Measurements from ENCODE around the gene LMF1. TPM values are rescaled to one million over a fixed set of nuclear protein-coding genes. Genes with fewer than 3 reads are reported as not detected.

The LMF1 gene
- total and polyA plus RNA-seq, 2 of the 8 experiments (the other 6 are each of a cell fraction or from before 2014, with no cell fraction given): 3.5 to 9.1 TPM

- no peak overlapping the region for H3K14ac ChIP-seq (ENCODE audit: insufficient read length)
- ChIA-PET CTCF (ENCODE audit: partially characterized antibody) (no interaction called here), POLR2A (ENCODE audit: partially characterized antibody) (no interaction called here)
- H3K23ac ChIP-seq (ENCODE audit: insufficient read length): no peak overlapping the region
- no peaks in the 10 kb centered on the region for H4K20me1 ChIP-seq (replicated peaks in 1 of 2; ENCODE audit: control insufficient read depth in 1 of 2, insufficient read depth in 2 of 2, low read length in 2 of 2)
- no peak overlapping the region for H3K4me2 ChIP-seq (ENCODE audit: insufficient read depth in 1 of 2, low read depth in 2 of 2, low read length in 2 of 2)
- no peak overlapping the region for H3K56ac ChIP-seq (replicated peaks; ENCODE audit: insufficient read length, low read depth, low read length)
- H2AFZ ChIP-seq (ENCODE audit: low read length): no peak overlapping the region
- H3K18ac ChIP-seq (ENCODE audit: extremely low read depth, low read length): no peak overlapping the region
- H2BK120ac ChIP-seq (replicated peaks; ENCODE audit: low read depth, low read length): no peak overlapping the region
- H2AK5ac ChIP-seq (ENCODE audit: low read depth, low read length): no peak overlapping the region
- no peak overlapping the region for H2BK12ac ChIP-seq (ENCODE audit: low read depth, low read length)
- no peak overlapping the region for H3K4me3 ChIP-seq (ENCODE audit: extremely low read depth in 1 of 4, insufficient read depth in 2 of 4, low read depth in 3 of 4, low read length in 4 of 4)
- 95% methylated on average over 12 of the region's 16 CpGs; no CpG with 5 or more reads in 1 of the 2 experiments for WGBS, 2 experiments (ENCODE audit: extremely low coverage in 1 of 2, insufficient coverage in 1 of 2, insufficient read length in 1 of 2, insufficient replicate concordance in 2 of 2, low coverage in 1 of 2, low lambda C conversion rate in 2 of 2, missing lambda C conversion rate in 1 of 2)
- H4K5ac ChIP-seq (ENCODE audit: insufficient read length, low read depth, low read length): no peak overlapping the region
- H3K27ac ChIP-seq (ENCODE audit: low read depth, low read length): no peak overlapping the region
- no peak overlapping the region for H2BK20ac ChIP-seq (ENCODE audit: low read length)
- H3K4ac ChIP-seq (replicated peaks; ENCODE audit: insufficient read length, low read depth, low read length): no peak overlapping the region
- no peaks in the 10 kb centered on the region for H3K9me3 ChIP-seq (ENCODE audit: insufficient read depth in 2 of 2, low read depth in 1 of 2, low read length in 1 of 2)
- H4K91ac ChIP-seq (replicated peaks; ENCODE audit: insufficient read length, low read length): no peak overlapping the region
- H2BK5ac ChIP-seq (ENCODE audit: low read depth, low read length): no peak overlapping the region
- H3K36me3 ChIP-seq (ENCODE audit: control insufficient read depth in 2 of 4, insufficient read depth in 4 of 4, low read length in 3 of 4): no peaks in the 10 kb centered on the region
- H3K79me1 ChIP-seq (ENCODE audit: low read depth, low read length): no peaks in the 10 kb centered on the region
- 0 out of 7 replicates have a peak, but pooled peaks cover 0 to 2% (median 0%) of the 10 kb centered on the region in 4 experiments for H3K4me1 ChIP-seq (replicated peaks in 1 of 4; ENCODE audit: control insufficient read depth in 3 of 4, insufficient read depth in 4 of 4, low read length in 3 of 4)
- DNase-seq (ENCODE audit: low read depth in 1 of 2, low spot score in 2 of 2) (no peak), FAIRE-seq (no peak)
- H2BK15ac ChIP-seq (ENCODE audit: low read length): no peak overlapping the region
- H3K23me2 ChIP-seq (ENCODE audit: low read depth, low read length): no peaks in the 10 kb centered on the region
- no peaks in the 10 kb centered on the region for H3K27me3 ChIP-seq (replicated peaks in 1 of 4; ENCODE audit: control insufficient read depth in 3 of 4, extremely low read depth in 1 of 4, insufficient read depth in 3 of 4, low read length in 3 of 4)
- H4K8ac ChIP-seq (ENCODE audit: extremely low read depth, insufficient read depth, low read length): peak overlapping the region; percentile 79
- H3K79me2 ChIP-seq (ENCODE audit: control insufficient read depth in 1 of 2, insufficient read depth in 2 of 2, low read length in 2 of 2): no peaks in the 10 kb centered on the region
- no peak overlapping the region for H3K9ac ChIP-seq (replicated peaks in 1 of 4; ENCODE audit: extremely low read depth in 1 of 4, low read depth in 3 of 4, low read length in 3 of 4)
- TF ChIP-seq BRCA1 (IDR thresholded peaks at IDR 0.05; ENCODE audit: low read depth, low read length): no peak
- no peak for TF ChIP-seq EGR1 (IDR thresholded peaks at IDR 0.05; ENCODE audit: borderline replicate concordance, low read depth, low read length)
- TF ChIP-seq RNF2 (IDR thresholded peaks at IDR 0.05; ENCODE audit: borderline replicate concordance, low read depth, low read length, missing control alignments, poor library complexity, severe bottlenecking): no peak
- TF ChIP-seq PHF8 (conservative IDR thresholded peaks at IDR 0.05; ENCODE audit: low read depth, low read length): no peak
- TF ChIP-seq KDM4A (IDR thresholded peaks at IDR 0.05; ENCODE audit: low read depth, low read length, severe bottlenecking): no peak
- no peak for TF ChIP-seq KDM5A (IDR thresholded peaks at IDR 0.05; ENCODE audit: low read length)
- TF ChIP-seq CEBPB (IDR thresholded peaks at IDR 0.05; ENCODE audit: low read depth, low read length): no peak
- no peak for TF ChIP-seq BACH1 (IDR thresholded peaks at IDR 0.05; ENCODE audit: low read length)
- TF ChIP-seq YY1 (IDR thresholded peaks at IDR 0.05; ENCODE audit: low read depth, low read length): no peak
- TF ChIP-seq ATF3 (IDR thresholded peaks at IDR 0.05; ENCODE audit: insufficient read depth, low read depth, low read length): no peak
- no peak for TF ChIP-seq POLR2A (IDR thresholded peaks at IDR 0.05; ENCODE audit: control extremely low read depth in 1 of 2, low read depth in 2 of 2, low read length in 2 of 2)
- TF ChIP-seq JUN (IDR thresholded peaks at IDR 0.05; ENCODE audit: low read depth, low read length): no peak
- no peak for TF ChIP-seq CBX5 (IDR thresholded peaks at IDR 0.05; ENCODE audit: low read depth, low read length)
- no peak for TF ChIP-seq SP4 (IDR thresholded peaks at IDR 0.05; ENCODE audit: low read length)
- TF ChIP-seq ZNF274 (IDR thresholded peaks at IDR 0.05; ENCODE audit: borderline replicate concordance, extremely low read depth, low read length): no peak
Observed at GRCh38 chr16:1010815-1011214, 40.0 kb upstream of the LMF1 start.

Measured in H1 (cell line).